HCT116 (cell line): ENCODE results near the gene LCLAT1. TPM values are rescaled to one million over a fixed set of nuclear protein-coding genes. Genes with fewer than 3 reads are reported as not detected.

Experiments used
- ATAC-seq: fragments of 200-7000 bp; cut with Tn5 transposase; 2 replicates; pipeline ENCODE4 v1.9.1; 2020; ENCODE audit warnings: mild to moderate bottlenecking, moderate library complexity
- BruUV-seq: library from RNA; stranded (reverse); fragments of 400-500 nt; replicated peaks from 2 replicates; lab custom pipeline; 2021; lab: Mats Ljungman, UMichigan
- CTCF ChIA-PET: fragments of 300-600 bp; sonication (Branson Sonifier 250); formaldehyde crosslinking; loops from one replicate; lab custom pipeline; 2021; ENCODE audit warnings: antibody characterized with exemption; lab: Charles Lee
- POLR2A ChIA-PET: fragments of 300-600, 350-600 bp; sonication (Branson Sonifier 250); formaldehyde crosslinking; loops from one replicate; lab custom pipeline; 2021; ENCODE audit warnings: antibody characterized with exemption; lab: Charles Lee
- RAD21 ChIA-PET, 2 experiments: fragments of 300-600 bp; sonication (Branson Sonifier 250); formaldehyde crosslinking; loops; one replicate each; lab custom pipeline; 2023; ENCODE audit warnings: low total read pairs in 2 of 2; ENCODE audit not compliant: uncharacterized antibody in 2 of 2, unreplicated experiment in 2 of 2, low non-redundant PET in 1 of 2; lab: Charles Lee
- DNase-seq: peaks from one replicate; pipeline ENCODE4 v3.0.0-alpha.2; 2010; ENCODE audit warnings: low read depth, low spot score
- H2AFZ ChIP-seq: fragments of 200-600 bp; shearing (Covaris generic), sonication (generic); 2 replicates; pipeline ENCODE4 v1.6.1; 2017; ENCODE audit warnings: low read depth, mixed run types, mixed read lengths, antibody characterized with exemption, low read length; ENCODE audit not compliant: poor library complexity, severe bottlenecking
- H3K27ac ChIP-seq: 2 replicates; pipeline ENCODE4 v1.5.1; 2012; ENCODE audit warnings: low read depth, low read length
- H3K27me3 ChIP-seq: fragments of 200-600 bp; sonication (generic); 2 replicates; pipeline ENCODE4 v1.6.1; 2016; ENCODE audit warnings: mixed run types, low read length, mixed read lengths; ENCODE audit not compliant: insufficient read depth
- H3K36me3 ChIP-seq, 2 experiments: fragments of 200-500 bp in 1 of 2; fragments of 200-600 bp in 1 of 2; sonication (Bioruptor generic) in 1 of 2; sonication (generic) in 1 of 2; 2 replicates each; pipeline versions ENCODE4 v1.5.1 to v1.6.1; 2014 to 2016; ENCODE audit warnings: low read length in 2 of 2, inconsistent platforms in 1 of 2, mixed read lengths in 1 of 2, mixed run types in 1 of 2; ENCODE audit not compliant: insufficient read depth in 2 of 2, control insufficient read depth in 1 of 2
- H3K4me1 ChIP-seq, 2 experiments: fragments of 200-600 bp in 1 of 2; sonication (generic) in 1 of 2; 2 replicates each; pipeline versions ENCODE4 v1.5.1 to v1.6.1; 2012 to 2017; ENCODE audit warnings: low read length in 2 of 2, inconsistent platforms in 1 of 2, mild to moderate bottlenecking in 1 of 2, mixed read lengths in 1 of 2, mixed run types in 1 of 2, moderate library complexity in 1 of 2; ENCODE audit not compliant: insufficient read depth in 2 of 2, control insufficient read depth in 1 of 2
- H3K4me2 ChIP-seq: fragments of 200-600 bp; sonication (generic); 2 replicates; pipeline ENCODE4 v1.6.1; 2017; ENCODE audit warnings: mixed run types, low read length, mixed read lengths
- H3K4me3 ChIP-seq, 2 experiments: fragments of 200-600 bp in 1 of 2; sonication (generic) in 1 of 2; replicated peaks in 1 of 2; 2 replicates each; pipeline ENCODE4 v1.5.1; 2011 to 2016; ENCODE audit warnings: low read length in 2 of 2, control low read depth in 1 of 2, low read depth in 1 of 2, mild to moderate bottlenecking in 1 of 2, mixed read lengths in 1 of 2, mixed run types in 1 of 2
- H3K79me2 ChIP-seq: fragments of 200-600 bp; sonication (generic); 2 replicates; pipeline ENCODE4 v1.6.1; 2017; ENCODE audit warnings: mild to moderate bottlenecking, mixed run types, low read length, moderate library complexity, mixed read lengths; ENCODE audit not compliant: insufficient read depth
- H3K9ac ChIP-seq: fragments of 200-600 bp; sonication (generic); 2 replicates; pipeline ENCODE4 v1.6.1; 2016; ENCODE audit warnings: low read length, mixed read lengths
- H3K9me2 ChIP-seq: fragments of 200-600 bp; sonication (generic), shearing (Covaris generic); 2 replicates; pipeline ENCODE4 v1.6.1; 2017; ENCODE audit warnings: mixed run types, mild to moderate bottlenecking, moderate library complexity; ENCODE audit not compliant: insufficient read depth
- H3K9me3 ChIP-seq, 2 experiments: fragments of 200-500 bp in 1 of 2; fragments of 200-600 bp in 1 of 2; sonication (Bioruptor generic) in 1 of 2; sonication (generic) in 1 of 2; 2 replicates each; pipeline ENCODE4 v1.6.1; 2014 to 2017; ENCODE audit warnings: low read length in 2 of 2, mixed read lengths in 2 of 2, inconsistent platforms in 1 of 2, low read depth in 1 of 2, mild to moderate bottlenecking in 1 of 2, mixed run types in 1 of 2, moderate library complexity in 1 of 2; ENCODE audit not compliant: control insufficient read depth in 1 of 2, insufficient read depth in 1 of 2
- H4K20me1 ChIP-seq: fragments of 200-600 bp; sonication (generic), shearing (Covaris generic); 2 replicates; pipeline ENCODE4 v1.6.1; 2017; ENCODE audit warnings: mixed run types, mild to moderate bottlenecking, moderate library complexity; ENCODE audit not compliant: insufficient read depth
- CEBPB ChIP-seq: IDR thresholded peaks from 2 replicates; pipeline ENCODE4 v1.6.1; 2012; ENCODE audit warnings: low read depth
- ELF1 ChIP-seq: IDR thresholded peaks from 2 replicates; pipeline ENCODE4 v1.6.1; 2012; ENCODE audit warnings: low read depth, borderline replicate concordance
- EZH2 ChIP-seq: fragments of 200-600 bp; sonication (generic); IDR thresholded peaks from 2 replicates; pipeline ENCODE4 v1.6.1; 2017; ENCODE audit warnings: antibody characterized with exemption, mixed run types
- EZH2phosphoT487 ChIP-seq: fragments of 200-600 bp; IDR thresholded peaks from 2 replicates; pipeline ENCODE4 v1.6.1; 2018; ENCODE audit warnings: antibody characterized with exemption, borderline replicate concordance
- FOSL1 ChIP-seq: IDR thresholded peaks from 2 replicates; pipeline ENCODE4 v1.6.1; 2012; ENCODE audit warnings: low read depth
- JUND ChIP-seq: IDR thresholded peaks from 2 replicates; pipeline ENCODE4 v1.6.1; 2012
- MAX ChIP-seq: IDR thresholded peaks from 2 replicates; pipeline ENCODE4 v1.6.1; 2012
- POLR2A ChIP-seq: IDR thresholded peaks from 2 replicates; pipeline ENCODE4 v1.7.0; 2011; ENCODE audit warnings: borderline replicate concordance; ENCODE audit not compliant: insufficient read depth, insufficient read length; ENCODE audit errors: extremely low read depth
- POLR2AphosphoS5 ChIP-seq: IDR thresholded peaks from 2 replicates; pipeline ENCODE4 v1.6.1; 2011; ENCODE audit warnings: mild to moderate bottlenecking, low read depth, low read length, moderate library complexity
- REST ChIP-seq: IDR thresholded peaks from 2 replicates; pipeline ENCODE4 v1.6.1; 2012; ENCODE audit warnings: low read depth
- SRF ChIP-seq: IDR thresholded peaks from 2 replicates; pipeline ENCODE4 v1.6.1; 2012; ENCODE audit warnings: low read depth
- TCF7L2 ChIP-seq: IDR thresholded peaks from 2 replicates; pipeline ENCODE4 v1.7.0; 2011; ENCODE audit warnings: borderline replicate concordance, inconsistent platforms; ENCODE audit not compliant: insufficient read depth, insufficient read length; ENCODE audit errors: extremely low read depth
- ZNF274 ChIP-seq: fragments of 200-500 bp; sonication (Bioruptor generic); IDR thresholded peaks from 2 replicates; pipeline ENCODE4 v1.6.1; 2014; ENCODE audit warnings: mild to moderate bottlenecking, low read depth, low read length, inconsistent platforms
- intact Hi-C: fragments of 100-400 bp; cut with micrococcal nuclease; formaldehyde crosslinking; loops from 2 replicates; pipeline ENCODE4 v1.10.0; 2022
- total RNA-seq: library from RNA; stranded (reverse); gene quantifications from one replicate; pipeline ENCODE4 v1.2.1, GENCODE V29; 2021; ENCODE audit not compliant: unreplicated experiment

LCLAT1 gene
- total RNA-seq, 1 experiment from 2014 or later = 36.2 TPM

- ChIA-PET CTCF (no interaction called here), POLR2A (no interaction called here)
- intact Hi-C loops = no loop called here
- no peak overlapping the region for H3K4me2 ChIP-seq
- H3K9me2 ChIP-seq = no peaks in the 10 kb centered on the region
- BruUV-seq = no TSS peak
- TF ChIP-seq CEBPB (no peak), SRF (no peak), EZH2phosphoT487 (no peak), JUND (no peak), POLR2AphosphoS5 (no peak), MAX (no peak), TCF7L2 (no peak), ZNF274 (no peak), POLR2A (no peak)
- TF ChIP-seq, all 23 proteins: peak for 0
- no peak overlapping the region for H2AFZ ChIP-seq
- H4K20me1 ChIP-seq = peaks cover 4% of the 10 kb centered on the region; the same call in 1 of the 2 replicates
- no peak overlapping the region for H3K9ac ChIP-seq
- RAD21 ChIA-PET = no interaction called here
- H3K79me2 ChIP-seq = peaks cover 66% of the 10 kb centered on the region
- H3K4me3 ChIP-seq = no peak overlapping the region
- no peaks in the 10 kb centered on the region for H3K36me3 ChIP-seq
- ATAC-seq = no peak
- H3K27ac ChIP-seq = no peak overlapping the region
- no peak for DNase-seq
- no peaks in the 10 kb centered on the region for H3K9me3 ChIP-seq
- H3K4me1 ChIP-seq = no peaks in the 10 kb centered on the region
- no peaks in the 10 kb centered on the region for H3K27me3 ChIP-seq
Observed at GRCh38 chr2:30491225-30491624, 44.2 kb downstream of the LCLAT1 start.

GRCh38 chr2:30492185-30492584 is 45.1 kb downstream of the LCLAT1 start:
- no TSS peak for BruUV-seq
- H3K27ac ChIP-seq = no peak overlapping the region
- peaks cover 4% of the 10 kb centered on the region; the same call in 1 of the 2 replicates for H4K20me1 ChIP-seq
- H3K4me3 ChIP-seq = no peak overlapping the region
- intact Hi-C loops = no loop called here
- no peaks in the 10 kb centered on the region for H3K9me3 ChIP-seq
- ChIA-PET CTCF (no interaction called here), POLR2A (no interaction called here), RAD21 (no interaction called here)
- no peaks in the 10 kb centered on the region for H3K36me3 ChIP-seq
- H3K9me2 ChIP-seq = no peaks in the 10 kb centered on the region
- H2AFZ ChIP-seq = no peak overlapping the region
- TF ChIP-seq ELF1 (no peak), REST (no peak), EZH2 (no peak), EZH2phosphoT487 (no peak), FOSL1 (no peak)
- no peak overlapping the region for H3K4me2 ChIP-seq
- H3K79me2 ChIP-seq = peaks cover 66% of the 10 kb centered on the region
- H3K4me1 ChIP-seq = no peaks in the 10 kb centered on the region
- no peak for ATAC-seq
- H3K9ac ChIP-seq = no peak overlapping the region
- no peak for DNase-seq
- H3K27me3 ChIP-seq = no peaks in the 10 kb centered on the region
